Aorta (tissue), 5 donors: ENCODE measurements around the gene PAQR4. TPM values are rescaled to one million over a fixed set of nuclear protein-coding genes. Genes with fewer than 3 reads are reported as not detected.
A peak's percentile ranks its signal among the peaks of the same experiment; 100 is the strongest.

Experiments
- ATAC-seq: fragments of 200-7000 bp; cut with Tn5 transposase; one replicate; pipeline ENCODE4 v1.9.1; 2022; ENCODE audit warnings: moderate library complexity; ENCODE audit not compliant: low FRiP score
- DNase-seq, 2 donors: peaks; one replicate each; pipeline ENCODE4 v3.0.0-alpha.2; 2020
- H3K27ac ChIP-seq, 2 donors: one replicate each; pipeline ENCODE4 v1.5.1; 2013; ENCODE audit warnings: low read length in 2 of 2, mild to moderate bottlenecking in 2 of 2, moderate library complexity in 2 of 2, control low read depth in 1 of 2, inconsistent platforms in 1 of 2, low read depth in 1 of 2
- H3K27me3 ChIP-seq, 2 donors: one replicate each; pipeline ENCODE4 v1.6.1; 2013; ENCODE audit warnings: control low read depth in 1 of 2, low read length in 1 of 2, mild to moderate bottlenecking in 1 of 2, moderate library complexity in 1 of 2; ENCODE audit not compliant: insufficient read depth in 2 of 2, control insufficient read depth in 1 of 2
- H3K36me3 ChIP-seq, 2 donors: one replicate each; pipeline ENCODE4 v1.6.1; 2013; ENCODE audit warnings: control low read depth in 1 of 2, low read length in 1 of 2, mild to moderate bottlenecking in 1 of 2; ENCODE audit not compliant: insufficient read depth in 2 of 2, control insufficient read depth in 1 of 2
- H3K4me1 ChIP-seq, 2 donors: one replicate each; pipeline ENCODE4 v1.6.1; 2013; ENCODE audit warnings: low read length in 2 of 2, control low read depth in 1 of 2, mild to moderate bottlenecking in 1 of 2, moderate library complexity in 1 of 2; ENCODE audit not compliant: insufficient read depth in 2 of 2, control insufficient read depth in 1 of 2
- H3K4me3 ChIP-seq, 2 donors: one replicate each; pipeline ENCODE4 v1.5.1; 2013; ENCODE audit warnings: low read length in 2 of 2, control low read depth in 1 of 2, mild to moderate bottlenecking in 1 of 2
- H3K9me3 ChIP-seq: one replicate; pipeline ENCODE4 v1.6.1; 2013; ENCODE audit warnings: mild to moderate bottlenecking, low read length; ENCODE audit not compliant: control insufficient read depth
- WGBS, 2 donors: extraction: QIAGEN DNeasy Blood & Tissue Kit; methylation state at CpG; one replicate each; pipeline ENCODE4 v1.1.7; 2013; 5-methylcytosine and 5-hydroxymethylcytosine counted together
- intact Hi-C, 2 donors: fragments of 100-400 bp; cut with DNase I; formaldehyde crosslinking; loops; one replicate each; pipeline versions ENCODE4 v1.14.2 to v1.15.0; 2022
- polyA plus RNA-seq, 2 donors: library from polyadenylated mRNA; stranded (reverse); fragments of 200-250 nt; gene quantifications; one replicate each; pipeline ENCODE4 v1.2.3, GENCODE V29; 2013
- total RNA-seq, 2 donors: library from RNA; stranded (reverse); fragmentation: NEBNext Ultra II Directional; extraction: Animal tissue kit (Norgen Biotek cat#: 25700); gene quantifications; one replicate each; pipeline ENCODE4 v1.2.1, GENCODE V29; 2021
- donor health status: healthy with polysubstance abuse.
- donor health status: Bipolar disorder and iron deficiency.
- donor health status: DM: no; HTN: no; CAD: no.
- donor health status: DM: no; HTN: no; CAD: no.
- donor health status: DM: yes; HTN: yes; CAD: no.

PAQR4 gene
- total and polyA plus RNA-seq, 4 donors, result 1.5 to 5.7 (median 3.3) TPM

DNA sequence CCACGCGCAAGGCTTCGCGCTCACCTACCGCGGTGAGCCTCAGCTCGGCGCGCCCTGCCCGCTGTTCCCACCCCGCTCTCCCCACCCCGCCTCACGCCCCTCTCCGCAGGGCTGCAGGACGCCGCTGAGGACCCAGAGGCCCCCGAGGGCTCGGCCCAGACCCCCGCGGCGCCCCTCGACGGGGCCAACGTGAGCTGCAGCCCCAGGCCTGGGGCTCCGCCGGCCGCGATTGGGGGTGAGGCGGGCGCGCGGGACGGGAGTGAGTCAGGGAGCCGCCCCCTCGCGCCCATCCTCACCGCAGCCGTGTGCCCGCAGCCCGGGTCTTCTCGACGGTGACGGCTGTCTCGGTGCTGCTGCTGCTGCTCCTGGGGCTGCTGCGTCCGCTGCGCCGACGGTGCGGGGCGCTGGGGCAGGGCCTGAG is 1.9 kb upstream of the PAQR4 start:
- WGBS, 2 donors, result 8% methylated on average over 34 to 51 of the region's 51 CpGs
- no peaks in the 10 kb centered on the region for H3K36me3 ChIP-seq
- DNase-seq (no peak), ATAC-seq (no peak)
- H3K27me3 ChIP-seq, result no peaks in the 10 kb centered on the region
- no peak overlapping the region for H3K27ac ChIP-seq
- H3K4me1 ChIP-seq, result no peaks in the 10 kb centered on the region
- H3K4me3 ChIP-seq, result no peak overlapping the region
- no peaks in the 10 kb centered on the region for H3K9me3 ChIP-seq
- intact Hi-C loops, result no loop called here

DNA sequence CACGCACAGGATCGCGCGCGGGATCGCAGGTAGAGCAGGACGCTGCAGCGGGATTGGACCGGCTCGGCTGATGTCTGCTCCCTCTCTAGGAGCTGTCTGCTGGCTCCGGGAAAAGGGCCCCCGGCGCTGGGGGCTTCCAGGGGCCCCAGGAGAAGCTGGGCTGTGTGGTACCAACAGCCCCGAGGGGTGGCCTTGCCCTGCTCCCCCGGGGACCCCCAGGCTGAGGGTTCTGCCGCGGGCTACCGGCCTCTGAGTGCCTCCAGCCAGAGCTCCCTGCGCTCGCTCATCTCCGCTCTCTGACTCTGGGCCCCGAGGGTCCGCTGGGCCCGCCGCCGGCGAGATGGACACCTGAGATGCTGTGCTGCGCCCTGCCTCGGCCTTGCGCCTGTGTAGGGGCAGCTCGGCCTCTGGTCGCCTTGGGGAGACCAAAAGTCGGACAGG is 1.4 kb upstream of the PAQR4 start:
- Histone ChIP-seq H3K9me3 (no peaks in the 10 kb centered on the region), H3K4me3 (no peak overlapping the region), H3K4me1 (no peaks in the 10 kb centered on the region), H3K27ac (no peak overlapping the region), H3K27me3 (no peaks in the 10 kb centered on the region), H3K36me3 (no peaks in the 10 kb centered on the region)
- DNase-seq, result peak in 1 of 2 donors; percentile 47
- intact Hi-C loops, result no loop called here
- WGBS, 2 donors, result 50 to 55% methylated on average over 19 to 33 of the region's 33 CpGs
- ATAC-seq, result no peak

DNA sequence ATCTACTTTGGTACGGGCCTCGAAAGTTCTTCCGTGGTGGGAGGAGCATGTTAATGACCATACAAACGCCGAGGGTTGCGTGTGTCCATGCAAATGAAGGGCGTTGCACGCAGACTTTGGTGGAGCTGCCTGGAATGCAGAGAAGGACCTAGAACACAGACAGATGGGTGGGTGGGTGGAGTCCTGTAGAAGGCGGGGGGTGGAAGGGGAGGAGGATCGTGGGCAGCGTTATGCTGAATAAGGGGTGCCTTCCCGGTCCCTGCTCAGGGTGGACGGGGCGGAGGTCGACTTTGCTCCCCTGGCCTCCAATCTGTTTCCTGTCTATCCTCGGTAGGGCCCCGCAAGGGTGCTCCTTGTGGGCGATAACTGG is 795 bp upstream of the PAQR4 start:
- no peaks in the 10 kb centered on the region for H3K36me3 ChIP-seq
- DNase-seq (peak in 1 of 2 donors; percentile 53), ATAC-seq (no peak)
- intact Hi-C loops, result no loop called here
- no peaks in the 10 kb centered on the region for H3K27me3 ChIP-seq
- WGBS, 2 donors, result 18% methylated on average over 18 of the region's 18 CpGs
- H3K9me3 ChIP-seq, result no peaks in the 10 kb centered on the region
- H3K4me1 ChIP-seq, result no peaks in the 10 kb centered on the region
- H3K4me3 ChIP-seq, result no peak overlapping the region
- H3K27ac ChIP-seq, result no peak overlapping the region

DNA sequence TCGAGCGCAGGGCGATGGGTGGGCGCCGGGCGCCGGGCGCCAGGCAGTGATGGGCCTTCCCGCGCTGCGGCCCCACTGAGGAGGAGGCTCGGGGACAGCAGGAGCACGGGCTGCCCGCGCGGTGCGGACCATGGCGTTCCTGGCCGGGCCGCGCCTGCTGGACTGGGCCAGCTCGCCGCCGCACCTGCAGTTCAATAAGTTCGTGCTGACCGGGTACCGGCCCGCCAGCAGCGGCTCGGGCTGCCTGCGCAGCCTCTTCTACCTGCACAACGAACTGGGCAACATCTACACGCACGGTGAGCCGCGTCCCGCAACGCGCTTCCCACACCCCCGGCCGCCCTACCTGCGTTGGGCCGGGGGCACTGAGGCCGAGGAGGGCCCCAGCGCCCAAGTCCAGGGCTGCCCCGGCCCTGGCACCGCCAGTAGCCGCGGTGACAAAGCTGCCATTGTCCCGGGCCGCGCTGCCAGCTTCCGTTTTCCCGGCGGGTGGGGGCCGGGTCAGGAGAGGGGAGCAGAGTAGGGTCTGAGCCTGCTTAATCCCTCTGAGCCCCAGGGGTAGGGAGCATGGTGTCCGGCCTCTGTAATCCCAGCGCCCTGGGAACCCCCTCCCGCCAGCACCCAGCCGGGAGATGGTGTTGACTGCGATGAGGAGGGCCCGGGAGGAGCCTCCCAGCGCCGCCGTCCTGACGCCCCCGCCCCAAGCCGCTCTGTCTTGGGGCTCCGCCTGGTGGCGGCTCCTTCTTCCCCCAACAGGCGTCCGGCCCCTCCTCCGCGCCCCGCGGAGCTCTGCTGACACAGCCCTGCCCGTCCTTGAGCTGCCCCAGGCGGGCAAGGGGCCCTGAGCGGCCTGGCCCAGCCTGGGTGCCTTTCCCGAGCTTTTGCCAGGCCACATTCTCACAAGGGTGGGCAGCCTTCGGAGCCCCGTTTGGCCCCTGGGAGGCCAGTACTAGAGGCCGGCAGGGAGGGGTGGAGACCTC is 685 bp downstream of the PAQR4 start:
- ATAC-seq (peak; percentile 4), DNase-seq (peak in 1 of 2 donors; percentile 84)
- Histone ChIP-seq H3K9me3 (no peaks in the 10 kb centered on the region), H3K36me3 (no peaks in the 10 kb centered on the region), H3K27ac (no peak overlapping the region), H3K27me3 (no peaks in the 10 kb centered on the region), H3K4me1 (no peaks in the 10 kb centered on the region), H3K4me3 (peak overlapping the region; percentile 13 to 46)
- intact Hi-C loops, result no loop called here
- 5% methylated on average over 67 to 83 of the region's 83 CpGs for WGBS, 2 donors

GRCh38 chr16:2970563-2970962 is 1.4 kb downstream of the PAQR4 start:
- Histone ChIP-seq H3K4me3 (no peak overlapping the region), H3K27ac (no peak overlapping the region), H3K27me3 (no peaks in the 10 kb centered on the region), H3K36me3 (no peaks in the 10 kb centered on the region), H3K4me1 (no peaks in the 10 kb centered on the region), H3K9me3 (no peaks in the 10 kb centered on the region)
- DNase-seq (no peak), ATAC-seq (no peak)
- intact Hi-C loops, result no loop called here
- 91% methylated on average over 6 of the region's 6 CpGs for WGBS, 2 donors

DNA sequence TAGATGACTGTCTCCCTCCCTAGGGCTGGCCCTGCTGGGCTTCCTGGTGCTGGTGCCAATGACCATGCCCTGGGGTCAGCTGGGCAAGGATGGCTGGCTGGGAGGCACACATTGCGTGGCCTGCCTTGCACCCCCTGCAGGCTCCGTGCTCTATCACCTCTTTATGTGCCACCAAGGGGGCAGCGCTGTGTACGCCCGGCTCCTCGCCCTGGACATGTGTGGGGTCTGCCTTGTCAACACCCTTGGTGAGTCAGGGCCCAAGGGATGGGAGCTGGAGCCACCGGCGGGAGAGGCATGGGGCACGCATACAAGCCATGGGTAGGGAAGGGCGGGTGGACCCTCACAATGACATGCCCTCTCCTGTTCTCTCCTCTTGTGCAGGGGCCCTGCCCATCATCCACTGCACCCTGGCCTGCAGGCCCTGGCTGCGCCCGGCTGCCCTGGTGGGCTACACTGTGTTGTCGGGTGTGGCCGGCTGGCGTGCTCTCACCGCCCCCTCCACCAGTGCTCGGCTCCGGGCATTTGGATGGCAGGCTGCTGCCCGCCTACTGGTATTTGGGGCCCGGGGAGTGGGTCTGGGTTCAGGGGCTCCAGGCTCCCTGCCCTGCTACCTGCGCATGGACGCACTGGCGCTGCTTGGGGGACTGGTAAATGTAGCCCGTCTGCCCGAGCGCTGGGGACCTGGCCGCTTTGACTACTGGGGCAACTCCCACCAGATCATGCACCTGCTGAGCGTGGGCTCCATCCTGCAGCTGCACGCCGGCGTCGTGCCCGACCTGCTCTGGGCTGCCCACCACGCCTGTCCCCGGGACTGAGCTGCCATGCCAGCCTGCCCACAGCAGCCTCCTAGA is 2.2 kb downstream of the PAQR4 start:
- Histone ChIP-seq H3K27me3 (no peaks in the 10 kb centered on the region), H3K27ac (no peak overlapping the region), H3K36me3 (no peaks in the 10 kb centered on the region), H3K4me3 (no peak overlapping the region), H3K9me3 (no peaks in the 10 kb centered on the region), H3K4me1 (no peaks in the 10 kb centered on the region)
- DNase-seq, result no peak
- 95 to 96% methylated on average over 35 of the region's 35 CpGs for WGBS, 2 donors
- intact Hi-C loops, result no loop called here
- no peak for ATAC-seq

GRCh38 chr16:2971985-2972784 is 3.0 kb downstream of the PAQR4 start:
- Histone ChIP-seq H3K4me3 (no peak overlapping the region), H3K27me3 (no peaks in the 10 kb centered on the region), H3K36me3 (no peaks in the 10 kb centered on the region), H3K27ac (no peak overlapping the region), H3K9me3 (no peaks in the 10 kb centered on the region), H3K4me1 (no peaks in the 10 kb centered on the region)
- intact Hi-C loops, result no loop called here
- ATAC-seq (no peak), DNase-seq (no peak)
- WGBS, 2 donors, result 81 to 89% methylated on average over 15 of the region's 15 CpGs

DNA sequence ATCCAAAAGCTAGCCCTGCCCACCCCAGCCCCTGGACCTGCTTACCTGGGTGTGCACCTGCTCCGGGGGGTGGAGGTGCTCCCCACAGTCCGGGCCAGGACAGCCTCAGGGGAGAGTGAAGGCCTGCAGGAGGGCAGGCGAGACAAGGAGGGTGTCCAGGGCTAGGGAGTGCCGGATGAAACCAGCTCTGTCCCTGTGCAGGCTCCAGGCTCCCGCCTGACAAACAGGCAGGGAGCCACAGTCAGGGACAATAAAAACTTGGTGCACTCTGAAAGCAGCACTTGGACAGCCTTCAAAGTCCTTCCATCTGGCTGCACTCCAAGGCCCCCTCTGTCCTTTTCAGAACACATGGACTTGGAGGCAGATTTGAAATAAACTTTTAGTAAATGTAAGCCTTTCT is 3.9 kb downstream of the PAQR4 start:
- H3K36me3 ChIP-seq, result no peaks in the 10 kb centered on the region
- H3K27ac ChIP-seq, result no peak overlapping the region
- DNase-seq (no peak), ATAC-seq (no peak)
- H3K4me1 ChIP-seq, result no peaks in the 10 kb centered on the region
- 88 to 92% methylated on average over 5 of the region's 5 CpGs for WGBS, 2 donors
- no peak overlapping the region for H3K4me3 ChIP-seq
- no peaks in the 10 kb centered on the region for H3K9me3 ChIP-seq
- H3K27me3 ChIP-seq, result no peaks in the 10 kb centered on the region
- intact Hi-C loops, result no loop called here
